Mesodermal cell (in vitro differentiated cells): ENCODE measurements around the gene INSL6.
"Not testable (repeated sequence)": the region's sequence is repeated elsewhere in the genome, so short reads cannot be mapped to it uniquely, and the experiment has no call there.

Source experiments
- H3K27ac ChIP-seq: 2 replicates; pipeline ENCODE4 v1.7.0; 2013; ENCODE audit warnings: mild to moderate bottlenecking, low read depth, low read length, moderate library complexity; ENCODE audit not compliant: severe bottlenecking
- H3K36me3 ChIP-seq: 2 replicates; pipeline ENCODE4 v1.7.1; 2013; ENCODE audit warnings: mild to moderate bottlenecking, low read length, moderate library complexity; ENCODE audit not compliant: control insufficient read depth, insufficient read depth
- H3K4me1 ChIP-seq: one replicate; pipeline ENCODE4 v1.7.1; 2013; ENCODE audit warnings: mild to moderate bottlenecking, low read length; ENCODE audit not compliant: insufficient read depth, control insufficient read depth, poor library complexity, severe bottlenecking
- H3K4me3 ChIP-seq: 2 replicates; pipeline ENCODE4 v1.7.0; 2013; ENCODE audit warnings: low read length, control low read depth, mild to moderate bottlenecking; ENCODE audit not compliant: insufficient read depth, poor library complexity, severe bottlenecking; ENCODE audit errors: extremely low read depth
- H3K9me3 ChIP-seq: 2 replicates; pipeline ENCODE4 v1.7.1; 2013; ENCODE audit warnings: mild to moderate bottlenecking, low read length, moderate library complexity; ENCODE audit not compliant: control insufficient read depth
- whole genome bisulfite sequencing, 2 experiments: methylation state at CpG; one replicate each; pipeline ENCODE4 v1.1.5; 2013; ENCODE audit warnings: missing lambda C conversion rate in 2 of 2; ENCODE audit not compliant: insufficient coverage in 2 of 2; 5-methylcytosine and 5-hydroxymethylcytosine counted together

INSL6 gene

DNA sequence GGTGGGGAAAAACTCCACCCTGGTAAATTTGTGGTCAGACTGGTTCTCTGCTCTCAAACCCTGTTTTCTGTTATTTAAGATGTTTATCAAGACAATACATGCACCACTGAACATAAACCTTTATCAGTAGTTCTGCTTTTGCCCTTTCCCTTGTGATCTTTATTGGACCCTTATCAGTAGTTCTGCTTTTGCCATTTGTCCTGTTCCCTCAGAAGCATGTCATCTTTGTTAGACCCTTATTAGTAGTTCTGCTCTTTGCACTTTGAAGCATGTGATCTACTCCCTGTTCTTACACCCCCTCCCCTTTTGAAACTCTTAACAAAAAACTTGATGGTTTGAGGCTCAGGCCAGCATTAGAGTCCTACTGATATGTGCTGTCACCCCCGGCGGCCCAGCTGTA is 4.8 kb downstream of the INSL6 start:
- not testable (repeated sequence) for H3K27ac ChIP-seq, H3K4me3 ChIP-seq, H3K9me3 ChIP-seq, H3K4me1 ChIP-seq, H3K36me3 ChIP-seq
- WGBS, 2 experiments: 83% methylated on average over 2 of the region's 2 CpGs; no CpG with 5 or more reads in 1 of the 2 experiments

DNA sequence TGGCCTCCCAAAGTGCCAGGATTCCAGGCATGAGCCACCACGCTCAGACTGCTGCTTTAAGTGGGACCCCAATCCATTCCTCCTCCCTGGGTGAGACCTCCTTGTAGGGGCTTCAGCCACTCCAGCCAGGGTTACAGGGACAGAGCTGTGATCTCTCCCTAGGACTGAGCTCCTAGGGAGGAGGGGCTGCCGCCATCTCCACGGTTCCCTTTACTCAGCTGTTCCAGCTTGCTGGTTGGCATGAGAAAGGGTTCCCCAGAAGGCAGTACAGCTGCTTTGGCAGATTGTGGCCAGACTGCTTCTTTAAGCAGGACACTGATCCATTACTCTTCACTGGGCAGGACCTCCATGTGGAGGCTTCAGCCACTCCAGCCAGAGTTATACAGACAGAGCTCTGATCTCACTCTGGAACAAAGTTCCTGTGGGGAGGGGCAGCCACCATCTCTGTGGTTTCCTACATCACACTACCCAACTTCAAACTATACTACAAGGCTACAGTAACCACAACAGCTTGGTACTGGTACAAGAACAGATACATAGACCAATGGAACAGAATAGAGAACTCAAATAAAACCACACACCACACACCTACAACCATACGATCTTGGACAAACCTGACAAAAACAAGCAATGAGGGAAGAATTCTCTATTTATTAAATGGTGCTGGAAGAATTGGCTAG is 7.2 kb downstream of the INSL6 start:
- WGBS, 2 experiments: 90% methylated on average over 3 of the region's 4 CpGs
- H3K27ac ChIP-seq: no peak overlapping the region
- H3K9me3 ChIP-seq: peaks cover 3% of the 10 kb centered on the region
- no peaks in the 10 kb centered on the region for H3K4me1 ChIP-seq
- H3K4me3 ChIP-seq: no peak overlapping the region
- H3K36me3 ChIP-seq: no peaks in the 10 kb centered on the region

GRCh38 chr9:5146241-5146640 is 39.2 kb downstream of the INSL6 start:
- Histone ChIP-seq H3K4me1 (no peaks in the 10 kb centered on the region), H3K27ac (no peak overlapping the region), H3K9me3 (no peaks in the 10 kb centered on the region), H3K36me3 (no peaks in the 10 kb centered on the region), H3K4me3 (no peak overlapping the region)
- WGBS, 2 experiments: 40 to 100% methylated on average over 1 of the region's 1 CpG

DNA sequence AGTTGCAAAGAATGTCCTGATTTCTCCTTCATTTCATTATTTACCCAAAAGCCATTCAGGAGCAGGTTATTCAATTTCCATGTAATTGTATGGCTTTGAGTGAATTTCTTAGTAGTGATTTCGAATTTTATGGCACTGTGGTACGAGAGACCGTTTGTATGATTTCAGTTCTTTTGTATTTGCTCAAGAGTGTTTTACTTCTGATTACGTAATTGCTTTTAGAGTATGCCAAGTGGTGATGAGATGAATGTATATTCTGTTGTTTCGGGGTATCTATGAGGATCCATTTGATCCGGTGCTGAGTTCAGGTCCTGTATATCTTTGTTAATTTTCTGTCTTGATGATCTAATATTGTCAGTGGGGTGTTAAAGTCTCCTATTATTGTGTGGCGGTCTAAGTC is 41.2 kb downstream of the INSL6 start:
- 81 to 96% methylated on average over 6 of the region's 7 CpGs for WGBS, 2 experiments
- Histone ChIP-seq H3K4me1 (no peaks in the 10 kb centered on the region), H3K9me3 (no peaks in the 10 kb centered on the region), H3K36me3 (no peaks in the 10 kb centered on the region), H3K4me3 (no peak overlapping the region), H3K27ac (no peak overlapping the region)

DNA sequence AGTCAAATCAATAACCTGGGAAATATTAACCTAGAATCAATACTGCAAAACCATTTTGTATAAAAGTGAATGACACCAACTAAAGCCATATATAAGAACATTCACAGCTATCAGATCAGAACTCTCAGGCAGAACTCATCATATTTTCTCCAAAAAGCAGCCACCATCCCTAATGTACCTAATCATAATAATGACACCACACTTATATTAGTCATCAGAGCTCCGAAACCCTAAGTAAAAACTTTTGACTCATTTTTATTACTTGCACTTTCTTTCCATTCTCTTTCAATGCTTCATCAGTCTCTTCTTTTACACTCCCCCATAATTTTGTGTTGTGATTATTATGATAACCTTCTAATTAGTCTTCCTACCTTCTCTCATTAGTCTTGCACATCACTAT is 45.3 kb downstream of the INSL6 start:
- Histone ChIP-seq H3K4me3 (no peak overlapping the region), H3K4me1 (no peaks in the 10 kb centered on the region), H3K27ac (no peak overlapping the region), H3K9me3 (no peaks in the 10 kb centered on the region), H3K36me3 (no peaks in the 10 kb centered on the region)
- WGBS, 2 experiments: 100% methylated on average over 1 of the region's 1 CpG; no CpG with 5 or more reads in 1 of the 2 experiments

- Histone ChIP-seq H3K27ac (no peak overlapping the region), H3K4me1 (no peaks in the 10 kb centered on the region), H3K4me3 (no peak overlapping the region), H3K9me3 (no peaks in the 10 kb centered on the region), H3K36me3 (peaks cover 7% of the 10 kb centered on the region)
- WGBS, 2 experiments: no CpG with 5 or more reads among the region's 3 CpGs
Measured at GRCh38 chr9:5122516-5122915, 62.9 kb downstream of the INSL6 start.

- Histone ChIP-seq H3K27ac (no peak overlapping the region), H3K4me1 (no peaks in the 10 kb centered on the region), H3K4me3 (no peak overlapping the region), H3K36me3 (peaks cover 7% of the 10 kb centered on the region), H3K9me3 (no peaks in the 10 kb centered on the region)
- WGBS, 2 experiments: 83% methylated on average over 1 of the region's 1 CpG; no CpG with 5 or more reads in 1 of the 2 experiments
Measured at GRCh38 chr9:5122116-5122515, 63.3 kb downstream of the INSL6 start.

DNA sequence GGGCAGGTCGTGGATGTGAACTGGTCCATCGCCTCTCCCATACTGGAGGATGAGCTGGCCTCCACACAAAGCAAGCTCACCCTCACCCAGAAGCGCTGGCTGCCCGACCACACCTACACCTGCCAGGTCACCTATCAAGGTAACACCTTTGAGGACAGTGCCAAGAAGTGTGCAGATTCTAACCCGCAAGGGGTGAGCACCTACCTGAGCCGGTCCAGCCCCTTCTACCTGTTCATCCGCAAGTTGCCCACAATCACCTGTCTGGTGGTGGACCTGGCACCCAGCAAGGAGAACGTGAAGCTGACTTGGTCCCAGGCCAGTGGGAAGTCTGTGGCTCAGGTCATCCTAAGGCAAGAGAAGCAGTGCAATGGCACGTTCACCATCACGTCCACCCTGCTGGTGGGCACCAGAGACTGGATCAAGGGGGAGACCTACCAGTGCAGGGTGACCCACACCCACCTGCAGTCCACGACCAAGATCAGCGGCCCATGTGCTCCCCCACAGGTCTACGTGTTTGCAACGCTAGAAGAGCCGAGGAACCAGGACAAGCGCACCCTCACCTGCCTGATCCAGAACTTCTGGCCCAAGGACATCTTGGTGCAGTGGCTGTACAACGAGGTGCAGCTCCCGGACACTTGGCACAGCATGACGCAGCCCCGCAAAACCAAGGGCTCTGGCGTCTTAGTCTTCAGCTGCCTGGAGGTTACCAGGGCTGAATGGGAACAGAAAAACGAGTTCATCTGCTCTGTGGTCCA is 71.3 kb downstream of the INSL6 start:
- H3K27ac ChIP-seq: no peak overlapping the region
- H3K4me3 ChIP-seq: no peak overlapping the region
- no peaks in the 10 kb centered on the region for H3K4me1 ChIP-seq
- 96 to 97% methylated on average over 20 to 21 of the region's 22 CpGs for WGBS, 2 experiments
- peaks cover 35% of the 10 kb centered on the region for H3K36me3 ChIP-seq
- no peaks in the 10 kb centered on the region for H3K9me3 ChIP-seq
